ENCODE measurements around the gene TTYH1.

GRCh38 chr19:54464044-54464629 is 48.9 kb downstream of the TTYH1 start:
- no peak for TF ChIP-seq POLR2AphosphoS5 (IDR thresholded peaks at IDR 0.05; ENCODE audit: low read depth, low read length)
- TF ChIP-seq POLR2A (IDR thresholded peaks at IDR 0.05; ENCODE audit: low read depth, low read length), result no peak
- TF ChIP-seq TAF1 (IDR thresholded peaks at IDR 0.05; ENCODE audit: borderline replicate concordance, low read depth, low read length), result no peak
